ENCODE results near the gene ANKDD1B. TPM values are rescaled to one million over a fixed set of nuclear protein-coding genes. Genes with fewer than 3 reads are reported as not detected.

The ANKDD1B gene
- total RNA-seq, 4 donors from 2014 or later = 1.1 TPM; not detected in 3

GRCh38 chr5:75617736-75618352, 6.6 kb downstream of the ANKDD1B start:
- DNase-seq (no peak), ATAC-seq (no peak)
- Histone ChIP-seq H3K36me3 (no peaks in the 10 kb centered on the region), H3K9me3 (no peaks in the 10 kb centered on the region), H3K4me3 (no peak overlapping the region), H3K27me3 (no peaks in the 10 kb centered on the region), H3K4me1 (no peaks in the 10 kb centered on the region), H3K27ac (no peak overlapping the region)
- intact Hi-C loops (cut with DNase I; ENCODE audit: low total_unique reads) = no loop called here
- TF ChIP-seq CTCF (IDR thresholded peaks at IDR 0.05 in 4 of 5, conservative IDR thresholded peaks at IDR 0.05 in 1 of 5) (no peak), POLR2A (IDR thresholded peaks at IDR 0.05) (no peak)
- in situ Hi-C loops (cut with MboI; ENCODE audit: low sequenced_read_pairs in 4 of 4) = no loop called here

GRCh38 chr5:75620184-75620959, 9.1 kb downstream of the ANKDD1B start:
- no peak for ATAC-seq
- intact Hi-C loops (cut with DNase I; ENCODE audit: low total_unique reads) = no loop called here
- H3K27me3 ChIP-seq = no peaks in the 10 kb centered on the region
- H3K9me3 ChIP-seq = no peaks in the 10 kb centered on the region
- no peak for DNase-seq
- in situ Hi-C loops (cut with MboI; ENCODE audit: low sequenced_read_pairs in 4 of 4) = no loop called here
- no peaks in the 10 kb centered on the region for H3K36me3 ChIP-seq
- TF ChIP-seq CTCF (IDR thresholded peaks at IDR 0.05 in 4 of 5, conservative IDR thresholded peaks at IDR 0.05 in 1 of 5) = no peak
- TF ChIP-seq POLR2A (IDR thresholded peaks at IDR 0.05) = no peak
- H3K27ac ChIP-seq = no peak overlapping the region
- H3K4me1 ChIP-seq = no peaks in the 10 kb centered on the region
- no peak overlapping the region for H3K4me3 ChIP-seq

- H3K4me3 ChIP-seq = no peak overlapping the region
- intact Hi-C loops (cut with DNase I; ENCODE audit: low total_unique reads) = no loop called here
- no peaks in the 10 kb centered on the region for H3K36me3 ChIP-seq
- in situ Hi-C loops (cut with MboI; ENCODE audit: low sequenced_read_pairs in 4 of 4) = no loop called here
- ATAC-seq (no peak), DNase-seq (no peak)
- H3K27me3 ChIP-seq = no peaks in the 10 kb centered on the region
- no peaks in the 10 kb centered on the region for H3K4me1 ChIP-seq
- H3K27ac ChIP-seq = no peak overlapping the region
- TF ChIP-seq CTCF (IDR thresholded peaks at IDR 0.05 in 4 of 5, conservative IDR thresholded peaks at IDR 0.05 in 1 of 5) (no peak), POLR2A (IDR thresholded peaks at IDR 0.05) (no peak)
- no peaks in the 10 kb centered on the region for H3K9me3 ChIP-seq
These were observed 11.3 kb downstream of the ANKDD1B start for GRCh38 chr5:75622564-75622963.

GRCh38 chr5:75623846-75624245, 12.6 kb downstream of the ANKDD1B start:
- DNase-seq = no peak
- ATAC-seq = no peak
- Histone ChIP-seq H3K27me3 (no peaks in the 10 kb centered on the region), H3K27ac (no peak overlapping the region), H3K36me3 (no peaks in the 10 kb centered on the region), H3K4me3 (no peak overlapping the region), H3K9me3 (no peaks in the 10 kb centered on the region), H3K4me1 (no peaks in the 10 kb centered on the region)
- TF ChIP-seq POLR2A (IDR thresholded peaks at IDR 0.05) (no peak), CTCF (IDR thresholded peaks at IDR 0.05 in 4 of 5, conservative IDR thresholded peaks at IDR 0.05 in 1 of 5) (no peak)
- intact Hi-C loops (cut with DNase I; ENCODE audit: low total_unique reads) (no loop called here), in situ Hi-C loops (cut with MboI; ENCODE audit: low sequenced_read_pairs in 4 of 4) (no loop called here)

All from gastrocnemius medialis (tissue), 4 donors.